ENCODE data around the gene MAP2K5. TPM values are rescaled to one million over a fixed set of nuclear protein-coding genes. Genes with fewer than 3 reads are reported as not detected.

The MAP2K5 gene
- total RNA-seq, 2 donors from 2014 or later: 7.4 to 10.2 TPM

DNA sequence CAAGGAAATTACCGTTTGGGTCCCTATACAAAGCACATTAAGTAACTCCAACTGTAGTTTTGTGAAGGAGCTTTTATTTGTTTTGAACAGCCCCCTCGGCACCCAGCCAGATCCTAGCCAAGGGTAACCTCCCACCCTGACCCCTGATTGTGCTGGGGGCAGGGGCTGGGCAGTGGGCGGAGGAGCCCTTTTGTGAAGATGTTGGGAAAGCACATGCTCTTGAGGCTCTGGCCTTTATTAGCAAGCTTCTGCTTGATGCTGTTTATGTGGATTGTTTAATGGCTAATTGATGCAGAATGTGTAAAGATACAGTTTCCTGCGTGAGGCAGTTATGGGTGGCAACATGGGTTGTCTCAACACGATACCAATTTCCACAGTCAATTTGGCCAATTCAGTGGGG lies 136.5 kb downstream of the MAP2K5 start:
- no peaks in the 10 kb centered on the region for H3K36me3 ChIP-seq
- H3K27ac ChIP-seq: no peak overlapping the region
- no peak overlapping the region for H3K4me3 ChIP-seq
- ATAC-seq (ENCODE audit: insufficient number of reproducible peaks, low FRiP score, low read depth) (no peak), DNase-seq (ENCODE audit: low spot score) (no peak)
- TF ChIP-seq, protein P1, sequence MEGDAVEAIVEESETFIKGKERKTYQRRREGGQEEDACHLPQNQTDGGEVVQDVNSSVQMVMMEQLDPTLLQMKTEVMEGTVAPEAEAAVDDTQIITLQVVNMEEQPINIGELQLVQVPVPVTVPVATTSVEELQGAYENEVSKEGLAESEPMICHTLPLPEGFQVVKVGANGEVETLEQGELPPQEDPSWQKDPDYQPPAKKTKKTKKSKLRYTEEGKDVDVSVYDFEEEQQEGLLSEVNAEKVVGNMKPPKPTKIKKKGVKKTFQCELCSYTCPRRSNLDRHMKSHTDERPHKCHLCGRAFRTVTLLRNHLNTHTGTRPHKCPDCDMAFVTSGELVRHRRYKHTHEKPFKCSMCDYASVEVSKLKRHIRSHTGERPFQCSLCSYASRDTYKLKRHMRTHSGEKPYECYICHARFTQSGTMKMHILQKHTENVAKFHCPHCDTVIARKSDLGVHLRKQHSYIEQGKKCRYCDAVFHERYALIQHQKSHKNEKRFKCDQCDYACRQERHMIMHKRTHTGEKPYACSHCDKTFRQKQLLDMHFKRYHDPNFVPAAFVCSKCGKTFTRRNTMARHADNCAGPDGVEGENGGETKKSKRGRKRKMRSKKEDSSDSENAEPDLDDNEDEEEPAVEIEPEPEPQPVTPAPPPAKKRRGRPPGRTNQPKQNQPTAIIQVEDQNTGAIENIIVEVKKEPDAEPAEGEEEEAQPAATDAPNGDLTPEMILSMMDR (IDR thresholded peaks at IDR 0.05): no peak
- no peaks in the 10 kb centered on the region for H3K4me1 ChIP-seq (ENCODE audit: control insufficient read depth in 1 of 2, low read depth in 2 of 2)
- H3K27me3 ChIP-seq (replicated peaks; ENCODE audit: insufficient read depth): no peaks in the 10 kb centered on the region
- H3K9me3 ChIP-seq: peaks cover 3% of the 10 kb centered on the region

DNA sequence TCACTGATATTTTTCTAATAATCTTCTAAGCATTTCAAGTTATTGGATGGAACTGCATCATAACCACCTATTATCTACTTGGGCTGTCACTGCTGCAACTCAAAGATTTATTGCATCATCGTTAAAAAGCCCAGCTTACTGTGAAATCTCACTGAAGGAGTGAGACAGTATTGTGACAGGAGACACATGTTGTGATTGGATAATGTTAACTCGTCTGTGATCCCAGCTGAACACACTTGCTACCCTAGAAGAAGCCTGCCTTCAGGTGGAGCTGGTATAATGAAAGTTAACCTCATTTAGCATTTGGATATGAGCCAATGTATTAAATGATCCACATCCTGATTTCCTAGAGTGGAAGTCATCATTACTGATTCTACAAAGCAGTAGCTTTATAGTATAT lies 138.1 kb downstream of the MAP2K5 start:
- no peak for DNase-seq (ENCODE audit: low spot score)
- ATAC-seq (ENCODE audit: insufficient number of reproducible peaks, low FRiP score, low read depth): no peak

DNA sequence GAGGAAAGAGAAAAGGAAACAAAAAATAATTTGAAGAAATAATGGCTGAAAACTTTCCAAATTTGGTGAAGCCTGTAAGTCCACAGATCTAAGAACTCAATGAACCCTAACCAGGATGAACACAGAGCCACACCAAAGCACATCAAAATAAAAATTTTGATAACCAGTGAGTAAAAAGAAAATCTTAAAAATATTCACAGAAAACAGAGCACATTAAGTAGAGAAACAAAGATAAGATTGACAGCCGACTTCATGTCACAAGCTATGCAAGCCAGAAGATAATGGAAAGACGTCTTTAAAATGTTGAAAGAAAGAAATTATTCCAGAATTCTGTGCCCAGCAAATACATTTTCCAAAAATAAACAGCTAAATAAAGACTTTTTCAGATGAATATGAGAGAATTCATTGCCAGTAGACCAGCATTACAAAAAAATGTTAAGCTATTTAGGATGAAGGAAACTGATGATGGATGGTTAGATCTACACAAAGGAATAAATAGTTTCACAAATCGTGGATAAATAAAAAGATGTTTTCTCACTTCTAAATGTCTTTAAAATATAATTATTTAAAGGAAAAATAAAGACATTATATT lies 142.6 kb downstream of the MAP2K5 start:
- H3K27ac ChIP-seq: no peak overlapping the region
- H3K36me3 ChIP-seq: no peaks in the 10 kb centered on the region
- no peaks in the 10 kb centered on the region for H3K4me1 ChIP-seq (ENCODE audit: control insufficient read depth in 1 of 2, low read depth in 2 of 2)
- H3K27me3 ChIP-seq (replicated peaks; ENCODE audit: insufficient read depth): no peaks in the 10 kb centered on the region
- H3K9me3 ChIP-seq: peaks cover 17% of the 10 kb centered on the region
- no peak for DNase-seq (ENCODE audit: low spot score)
- ATAC-seq (ENCODE audit: insufficient number of reproducible peaks, low FRiP score, low read depth): no peak
- H3K4me3 ChIP-seq: no peak overlapping the region
- TF ChIP-seq, protein P1 (IDR thresholded peaks at IDR 0.05): no peak

More for the DNA sequence above, 138.1 kb downstream of the MAP2K5 start:
- Histone ChIP-seq H3K4me1 (ENCODE audit: control insufficient read depth in 1 of 2, low read depth in 2 of 2) (no peaks in the 10 kb centered on the region), H3K36me3 (no peaks in the 10 kb centered on the region), H3K27me3 (replicated peaks; ENCODE audit: insufficient read depth) (no peaks in the 10 kb centered on the region), H3K4me3 (no peak overlapping the region), H3K27ac (no peak overlapping the region), H3K9me3 (peaks cover 17% of the 10 kb centered on the region)
- TF ChIP-seq, protein P1 (IDR thresholded peaks at IDR 0.05): no peak

DNA sequence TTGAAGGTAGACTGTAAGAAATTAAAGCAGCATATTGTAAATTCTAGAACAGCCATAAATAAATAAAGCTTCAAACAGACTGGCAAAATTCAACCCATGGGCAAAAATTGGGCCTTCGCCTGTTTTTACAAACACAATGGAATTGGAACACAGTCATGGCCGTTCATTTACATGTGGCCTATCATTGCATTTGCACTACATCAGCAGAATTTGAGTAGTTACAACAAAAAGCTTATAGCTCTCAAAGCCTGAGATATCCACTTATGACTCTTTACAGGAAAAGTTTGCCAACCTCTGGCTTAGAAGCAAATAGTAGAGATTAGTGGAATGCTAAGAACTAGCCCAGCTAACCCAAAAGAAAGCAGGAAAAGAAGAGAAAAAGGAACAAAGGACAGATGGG lies 143.2 kb downstream of the MAP2K5 start:
- TF ChIP-seq, protein P1 (IDR thresholded peaks at IDR 0.05): no peak

DNA sequence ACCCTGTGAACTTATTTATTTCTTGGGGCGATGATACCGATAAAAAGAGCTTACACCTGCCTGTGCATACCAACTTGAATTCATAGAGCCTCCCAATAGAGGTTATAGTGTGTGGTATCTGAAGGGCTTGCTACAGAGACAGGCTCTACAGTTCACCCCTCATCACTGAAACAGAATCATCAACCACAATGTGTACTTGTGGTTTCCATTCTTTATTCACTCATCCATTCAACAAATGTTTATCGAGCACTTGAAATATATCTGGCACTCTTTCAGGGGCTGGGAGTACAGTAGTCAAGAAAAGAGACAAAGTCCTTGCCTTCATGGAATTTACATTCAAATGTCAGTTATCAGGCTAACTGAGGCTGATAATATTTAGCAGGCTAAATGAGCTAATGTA lies 148.4 kb downstream of the MAP2K5 start:
- Histone ChIP-seq H3K27me3 (replicated peaks; ENCODE audit: insufficient read depth) (no peaks in the 10 kb centered on the region), H3K9me3 (no peaks in the 10 kb centered on the region), H3K4me1 (ENCODE audit: control insufficient read depth in 1 of 2, low read depth in 2 of 2) (no peaks in the 10 kb centered on the region), H3K36me3 (no peaks in the 10 kb centered on the region), H3K4me3 (no peak overlapping the region), H3K27ac (no peak overlapping the region)
- DNase-seq (ENCODE audit: low spot score) (no peak), ATAC-seq (ENCODE audit: insufficient number of reproducible peaks, low FRiP score, low read depth) (no peak)
- TF ChIP-seq, protein P1 (IDR thresholded peaks at IDR 0.05): no peak

More for the DNA sequence above, 143.2 kb downstream of the MAP2K5 start:
- Histone ChIP-seq H3K27me3 (replicated peaks; ENCODE audit: insufficient read depth) (no peaks in the 10 kb centered on the region), H3K36me3 (no peaks in the 10 kb centered on the region), H3K4me1 (ENCODE audit: control insufficient read depth in 1 of 2, low read depth in 2 of 2) (no peaks in the 10 kb centered on the region), H3K27ac (no peak overlapping the region), H3K4me3 (no peak overlapping the region), H3K9me3 (peaks cover 17% of the 10 kb centered on the region)
- no peak for ATAC-seq (ENCODE audit: insufficient number of reproducible peaks, low FRiP score, low read depth)
- DNase-seq (ENCODE audit: low spot score): no peak
